Psoas muscle (tissue), 8 donors: ENCODE measurements around the gene PES1. TPM values are rescaled to one million over a fixed set of nuclear protein-coding genes. Genes with fewer than 3 reads are reported as not detected.

Source experiments
- ATAC-seq, 4 donors: fragments of 200-7000 bp; cut with Tn5 transposase; one replicate each; pipeline ENCODE4 v1.9.1; 2020; ENCODE audit warnings: moderate library complexity in 3 of 4, mild to moderate bottlenecking in 2 of 4
- DNase-seq, 2 donors: peaks; one replicate each; pipeline ENCODE4 v3.0.0-alpha.2; 2020
- H3K27ac ChIP-seq: fragments of 200-600 bp; one replicate; pipeline ENCODE4 v1.8.0; 2022
- H3K27me3 ChIP-seq, 3 donors: fragments of 200-600 bp in 1 of 3; one replicate each; pipeline versions ENCODE4 v1.6.1 to v1.8.0; 2013 to 2022; ENCODE audit warnings: low read length in 2 of 3, mild to moderate bottlenecking in 2 of 3, moderate library complexity in 1 of 3; ENCODE audit not compliant: insufficient read depth in 3 of 3
- H3K36me3 ChIP-seq, 2 donors: fragments of 200-600 bp in 1 of 2; one replicate each; pipeline versions ENCODE4 v1.6.1 to v1.8.0; 2013 to 2022; ENCODE audit warnings: low read depth in 1 of 2, mild to moderate bottlenecking in 1 of 2, moderate library complexity in 1 of 2; ENCODE audit not compliant: insufficient read depth in 1 of 2
- H3K4me1 ChIP-seq: fragments of 200-600 bp; one replicate; pipeline ENCODE4 v1.8.0; 2022
- H3K4me3 ChIP-seq: fragments of 200-600 bp; one replicate; pipeline ENCODE4 v1.8.0; 2022; ENCODE audit warnings: mild to moderate bottlenecking
- H3K9me3 ChIP-seq: fragments of 200-600 bp; one replicate; pipeline ENCODE4 v1.8.0; 2022
- WGBS, 3 donors: extraction: QIAGEN DNeasy Blood & Tissue Kit; methylation state at CpG; one replicate each; pipeline versions ENCODE4 v1.1.6 to v1.1.7; 2013; 5-methylcytosine and 5-hydroxymethylcytosine counted together
- intact Hi-C, 2 donors: fragments of 100-400 bp; cut with DNase I; formaldehyde crosslinking; loops; one replicate each; pipeline versions ENCODE4 v1.11.0 to v1.14.2; 2022
- polyA plus RNA-seq, 3 donors: library from polyadenylated mRNA; stranded (reverse); fragments of 200-250 nt; gene quantifications; one replicate each; pipeline ENCODE4 v1.2.3, GENCODE V29; 2013
- total RNA-seq, 4 donors: library from RNA; stranded (reverse); fragmentation: NEBNext Ultra II Directional in 2 of 4; extraction: Animal tissue kit (Norgen Biotek cat#: 25700) in 2 of 4; gene quantifications; one replicate each; pipeline versions ENCODE4 v1.2.1 to v1.2.4, GENCODE V29; 2021 to 2023
- TF ChIP-seq, protein P1 (sequence below): fragments of 200-600 bp; IDR thresholded peaks from one replicate; pipeline ENCODE4 v1.8.0; 2022; ENCODE audit warnings: antibody characterized with exemption
- donor health status: healthy with polysubstance abuse.
- donor health status: DM: no; HTN: no; CAD: no; lungs with moderate emphysema.
- donor health status: Bipolar disorder and iron deficiency.
- donor health status: healthy.
- donor health status: DM: yes; HTN: yes; CAD: no.
- donor health status: DM: no; HTN: no; CAD: no.
- donor health status: DM: no; HTN: no; CAD: no.
- donor health status: DM: yes; HTN: yes; CAD: no.

PES1 gene
- total and polyA plus RNA-seq, 7 donors, result 32.8 to 100 (median 65.9) TPM

DNA sequence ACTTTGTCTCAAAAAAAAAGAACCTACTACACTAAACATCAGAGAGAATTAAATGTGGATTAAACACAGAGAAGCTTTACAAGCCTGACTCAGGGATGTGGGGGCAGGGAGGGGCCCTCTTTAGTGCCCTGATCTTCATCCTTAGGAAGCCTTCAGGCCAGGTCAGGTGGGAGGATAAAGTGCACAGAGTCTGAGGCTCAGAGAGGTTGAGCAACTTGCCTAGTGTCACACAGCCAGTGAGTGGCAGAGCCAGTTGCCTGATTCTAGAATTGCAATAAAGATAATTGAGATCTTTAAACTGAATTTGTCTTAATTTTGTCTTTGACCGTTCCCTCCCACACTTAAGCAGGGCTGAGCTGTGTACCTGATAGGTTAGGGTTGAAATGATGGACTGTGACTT lies 52.3 kb downstream of the PES1 start:
- 85 to 100% (median 88%) methylated on average over 1 of the region's 1 CpG for WGBS, 3 donors
- TF ChIP-seq, protein P1, sequence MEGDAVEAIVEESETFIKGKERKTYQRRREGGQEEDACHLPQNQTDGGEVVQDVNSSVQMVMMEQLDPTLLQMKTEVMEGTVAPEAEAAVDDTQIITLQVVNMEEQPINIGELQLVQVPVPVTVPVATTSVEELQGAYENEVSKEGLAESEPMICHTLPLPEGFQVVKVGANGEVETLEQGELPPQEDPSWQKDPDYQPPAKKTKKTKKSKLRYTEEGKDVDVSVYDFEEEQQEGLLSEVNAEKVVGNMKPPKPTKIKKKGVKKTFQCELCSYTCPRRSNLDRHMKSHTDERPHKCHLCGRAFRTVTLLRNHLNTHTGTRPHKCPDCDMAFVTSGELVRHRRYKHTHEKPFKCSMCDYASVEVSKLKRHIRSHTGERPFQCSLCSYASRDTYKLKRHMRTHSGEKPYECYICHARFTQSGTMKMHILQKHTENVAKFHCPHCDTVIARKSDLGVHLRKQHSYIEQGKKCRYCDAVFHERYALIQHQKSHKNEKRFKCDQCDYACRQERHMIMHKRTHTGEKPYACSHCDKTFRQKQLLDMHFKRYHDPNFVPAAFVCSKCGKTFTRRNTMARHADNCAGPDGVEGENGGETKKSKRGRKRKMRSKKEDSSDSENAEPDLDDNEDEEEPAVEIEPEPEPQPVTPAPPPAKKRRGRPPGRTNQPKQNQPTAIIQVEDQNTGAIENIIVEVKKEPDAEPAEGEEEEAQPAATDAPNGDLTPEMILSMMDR, result no peak
- no peak overlapping the region for H3K27ac ChIP-seq
- peaks cover 0 to 38% (median 6%) of the 10 kb centered on the region in 3 donors for H3K27me3 ChIP-seq
- H3K4me3 ChIP-seq, result no peak overlapping the region
- no peak for DNase-seq
- no peaks in the 10 kb centered on the region for H3K36me3 ChIP-seq
- no peak for ATAC-seq
- H3K9me3 ChIP-seq, result no peaks in the 10 kb centered on the region
- H3K4me1 ChIP-seq, result peaks cover 5% of the 10 kb centered on the region
- intact Hi-C loops, result no loop called here

GRCh38 chr22:30538280-30538679 lies 53.4 kb downstream of the PES1 start:
- intact Hi-C loops, result no loop called here
- DNase-seq, result no peak
- Histone ChIP-seq H3K4me1 (peaks cover 5% of the 10 kb centered on the region), H3K36me3 (no peaks in the 10 kb centered on the region), H3K4me3 (no peak overlapping the region), H3K9me3 (no peaks in the 10 kb centered on the region), H3K27ac (no peak overlapping the region), H3K27me3 (peaks cover 0 to 27% (median 3%) of the 10 kb centered on the region in 3 donors)
- WGBS, 3 donors, result 84 to 86% (median 86%) methylated on average over 6 of the region's 6 CpGs
- no peak for ATAC-seq
- TF ChIP-seq, protein P1, result no peak

DNA sequence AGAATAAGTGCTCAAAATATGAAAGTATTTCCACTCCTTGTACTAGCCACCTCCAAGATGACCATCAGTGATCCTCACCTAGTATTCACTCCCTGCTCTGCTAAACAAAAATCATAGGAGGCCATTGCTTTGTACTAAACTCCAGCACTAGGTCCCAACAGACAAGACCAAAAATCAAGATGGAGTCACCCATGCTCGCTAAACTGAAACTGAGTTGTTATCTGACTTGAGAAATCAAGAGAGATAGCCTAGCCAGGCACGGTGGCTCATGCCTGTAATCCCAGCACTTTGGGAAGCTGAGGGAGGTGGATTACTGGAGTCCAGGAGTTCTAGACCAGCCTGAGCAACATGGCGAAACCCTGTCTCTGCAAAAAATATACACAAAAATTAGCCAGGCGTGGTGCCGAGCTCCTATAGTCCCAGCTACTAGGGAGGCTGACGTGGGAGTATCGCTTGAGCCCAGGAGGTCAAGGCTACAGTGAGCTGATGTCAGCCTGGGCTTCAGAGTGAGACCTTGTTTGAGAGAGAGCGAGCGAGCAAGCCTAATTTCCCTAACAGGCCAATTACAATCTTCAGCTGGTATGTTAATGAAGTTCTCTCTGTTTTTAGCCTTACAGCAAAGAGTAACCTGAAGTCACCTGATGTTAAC lies 54.5 kb downstream of the PES1 start:
- 82 to 86% (median 85%) methylated on average over 9 of the region's 9 CpGs for WGBS, 3 donors
- intact Hi-C loops, result no loop called here
- Histone ChIP-seq H3K4me3 (no peak overlapping the region), H3K27me3 (peaks cover 0 to 16% (median 0%) of the 10 kb centered on the region in 3 donors), H3K36me3 (no peaks in the 10 kb centered on the region), H3K9me3 (no peaks in the 10 kb centered on the region), H3K27ac (no peak overlapping the region), H3K4me1 (peaks cover 4% of the 10 kb centered on the region)
- no peak for ATAC-seq
- no peak for DNase-seq
- TF ChIP-seq, protein P1, result no peak

DNA sequence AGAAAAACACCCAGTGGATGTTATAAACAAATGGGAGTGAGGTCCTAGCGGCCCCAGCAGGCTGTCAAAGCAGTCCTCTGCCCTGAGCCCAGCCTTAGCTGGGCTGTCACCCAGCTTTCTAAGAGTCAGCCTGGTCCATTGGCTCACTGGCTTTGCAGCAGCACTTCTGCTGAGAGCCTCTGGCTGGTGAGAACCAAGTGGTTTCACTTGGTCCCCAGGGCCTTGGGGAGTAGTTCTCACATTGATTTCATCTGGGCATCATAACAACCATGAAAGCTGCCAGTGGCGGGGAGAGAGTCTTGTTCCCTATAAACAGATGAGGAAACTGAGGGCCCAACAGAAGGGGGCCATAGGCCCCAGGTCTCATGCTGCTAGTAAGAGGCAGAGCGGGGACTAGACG lies 56.5 kb downstream of the PES1 start:
- ATAC-seq, result no peak
- Histone ChIP-seq H3K27me3 (peaks cover 0 to 6% (median 0%) of the 10 kb centered on the region in 3 donors), H3K9me3 (no peaks in the 10 kb centered on the region), H3K27ac (no peak overlapping the region), H3K36me3 (no peaks in the 10 kb centered on the region), H3K4me1 (no peaks in the 10 kb centered on the region), H3K4me3 (no peak overlapping the region)
- TF ChIP-seq, protein P1, result no peak
- DNase-seq, result no peak
- 84 to 92% (median 84%) methylated on average over 4 of the region's 4 CpGs for WGBS, 3 donors
- intact Hi-C loops, result no loop called here
